Measurements from ENCODE around the gene CPNE9. TPM values are rescaled to one million over a fixed set of nuclear protein-coding genes. Genes with fewer than 3 reads are reported as not detected.

CPNE9 gene
- total RNA-seq, 1 donor from 2014 or later, result not detected

- DNase-seq, result no peak
- H3K4me3 Mint-ChIP-seq, result no peak overlapping the region
- H3K36me3 Mint-ChIP-seq (ENCODE audit: low read depth), result peaks cover 28% of the 10 kb centered on the region
- no peaks in the 10 kb centered on the region for H3K4me1 Mint-ChIP-seq
- intact Hi-C loops (cut with micrococcal nuclease), result no loop called here
- H3K27ac Mint-ChIP-seq, result no peak overlapping the region
- H3K27me3 Mint-ChIP-seq, result no peaks in the 10 kb centered on the region
- H3K9me3 Mint-ChIP-seq, result no peaks in the 10 kb centered on the region
Observed at GRCh38 chr3:9695345-9695744, 8.3 kb upstream of the CPNE9 start.

- Mint-ChIP-seq H3K4me1 (no peaks in the 10 kb centered on the region), H3K36me3 (ENCODE audit: low read depth) (peaks cover 28% of the 10 kb centered on the region), H3K27ac (no peak overlapping the region), H3K9me3 (no peaks in the 10 kb centered on the region), H3K4me3 (no peak overlapping the region), H3K27me3 (no peaks in the 10 kb centered on the region)
- intact Hi-C loops (cut with micrococcal nuclease), result no loop called here
- no peak for DNase-seq
Observed at GRCh38 chr3:9695746-9696145, 7.9 kb upstream of the CPNE9 start.

- no peaks in the 10 kb centered on the region for H3K27me3 Mint-ChIP-seq
- no peak overlapping the region for H3K4me3 Mint-ChIP-seq
- H3K9me3 Mint-ChIP-seq, result no peaks in the 10 kb centered on the region
- no peak for DNase-seq
- no peaks in the 10 kb centered on the region for H3K4me1 Mint-ChIP-seq
- intact Hi-C loops (cut with micrococcal nuclease), result no loop called here
- peaks cover 33% of the 10 kb centered on the region for H3K36me3 Mint-ChIP-seq (ENCODE audit: low read depth)
- H3K27ac Mint-ChIP-seq, result no peak overlapping the region
Observed at GRCh38 chr3:9696480-9697220, 7.0 kb upstream of the CPNE9 start.

GRCh38 chr3:9697892-9698291 lies 5.7 kb upstream of the CPNE9 start:
- no peaks in the 10 kb centered on the region for H3K4me1 Mint-ChIP-seq
- DNase-seq, result no peak
- no peak overlapping the region for H3K4me3 Mint-ChIP-seq
- H3K9me3 Mint-ChIP-seq, result no peaks in the 10 kb centered on the region
- H3K36me3 Mint-ChIP-seq (ENCODE audit: low read depth), result peaks cover 37% of the 10 kb centered on the region
- H3K27ac Mint-ChIP-seq, result no peak overlapping the region
- intact Hi-C loops (cut with micrococcal nuclease), result no loop called here
- H3K27me3 Mint-ChIP-seq, result peaks cover 1% of the 10 kb centered on the region

GRCh38 chr3:9698293-9698692 lies 5.3 kb upstream of the CPNE9 start:
- Mint-ChIP-seq H3K9me3 (no peaks in the 10 kb centered on the region), H3K27ac (no peak overlapping the region), H3K4me1 (no peaks in the 10 kb centered on the region), H3K36me3 (ENCODE audit: low read depth) (peaks cover 37% of the 10 kb centered on the region), H3K4me3 (no peak overlapping the region), H3K27me3 (peaks cover 5% of the 10 kb centered on the region)
- no peak for DNase-seq
- intact Hi-C loops (cut with micrococcal nuclease), result no loop called here

- DNase-seq, result no peak
- Mint-ChIP-seq H3K4me1 (peaks cover 2% of the 10 kb centered on the region), H3K27ac (no peak overlapping the region), H3K9me3 (no peaks in the 10 kb centered on the region), H3K4me3 (no peak overlapping the region), H3K36me3 (ENCODE audit: low read depth) (peaks cover 32% of the 10 kb centered on the region), H3K27me3 (peaks cover 21% of the 10 kb centered on the region)
- intact Hi-C loops (cut with micrococcal nuclease), result no loop called here
Observed at GRCh38 chr3:9700536-9700935, 3.1 kb upstream of the CPNE9 start.

GRCh38 chr3:9701006-9701405 lies 2.6 kb upstream of the CPNE9 start:
- H3K4me3 Mint-ChIP-seq, result no peak overlapping the region
- no peak for DNase-seq
- no peaks in the 10 kb centered on the region for H3K9me3 Mint-ChIP-seq
- H3K36me3 Mint-ChIP-seq (ENCODE audit: low read depth), result peaks cover 30% of the 10 kb centered on the region
- H3K27me3 Mint-ChIP-seq, result peaks cover 26% of the 10 kb centered on the region
- H3K27ac Mint-ChIP-seq, result no peak overlapping the region
- intact Hi-C loops (cut with micrococcal nuclease), result no loop called here
- H3K4me1 Mint-ChIP-seq, result peaks cover 2% of the 10 kb centered on the region

GRCh38 chr3:9701711-9702110 lies 1.9 kb upstream of the CPNE9 start:
- H3K4me1 Mint-ChIP-seq, result peaks cover 2% of the 10 kb centered on the region
- no peak overlapping the region for H3K4me3 Mint-ChIP-seq
- H3K36me3 Mint-ChIP-seq (ENCODE audit: low read depth), result peaks cover 27% of the 10 kb centered on the region
- no peaks in the 10 kb centered on the region for H3K9me3 Mint-ChIP-seq
- intact Hi-C loops (cut with micrococcal nuclease), result no loop called here
- no peak for DNase-seq
- peaks cover 33% of the 10 kb centered on the region for H3K27me3 Mint-ChIP-seq
- no peak overlapping the region for H3K27ac Mint-ChIP-seq

GRCh38 chr3:9703240-9703639 lies 393 bp upstream of the CPNE9 start:
- H3K4me3 Mint-ChIP-seq, result no peak overlapping the region
- peaks cover 2% of the 10 kb centered on the region for H3K4me1 Mint-ChIP-seq
- intact Hi-C loops (cut with micrococcal nuclease), result no loop called here
- no peaks in the 10 kb centered on the region for H3K9me3 Mint-ChIP-seq
- peaks cover 19% of the 10 kb centered on the region for H3K36me3 Mint-ChIP-seq (ENCODE audit: low read depth)
- no peak for DNase-seq
- H3K27me3 Mint-ChIP-seq, result peaks cover 40% of the 10 kb centered on the region
- H3K27ac Mint-ChIP-seq, result no peak overlapping the region

- H3K4me1 Mint-ChIP-seq, result peaks cover 2% of the 10 kb centered on the region
- peaks cover 41% of the 10 kb centered on the region for H3K27me3 Mint-ChIP-seq
- H3K36me3 Mint-ChIP-seq (ENCODE audit: low read depth), result peaks cover 16% of the 10 kb centered on the region
- intact Hi-C loops (cut with micrococcal nuclease), result no loop called here
- no peak overlapping the region for H3K27ac Mint-ChIP-seq
- no peaks in the 10 kb centered on the region for H3K9me3 Mint-ChIP-seq
- H3K4me3 Mint-ChIP-seq, result peak overlapping the region; percentile 69
- peak; percentile 72 for DNase-seq
Observed at GRCh38 chr3:9704347-9705322, 1.0 kb downstream of the CPNE9 start.

- Mint-ChIP-seq H3K27me3 (peaks cover 35% of the 10 kb centered on the region), H3K9me3 (no peaks in the 10 kb centered on the region)
- intact Hi-C loops (cut with micrococcal nuclease), result no loop called here
Observed at GRCh38 chr3:9710174-9710739, 6.6 kb downstream of the CPNE9 start.

GRCh38 chr3:9712415-9712814 lies 8.8 kb downstream of the CPNE9 start:
- no peak overlapping the region for H3K4me3 Mint-ChIP-seq
- no peak overlapping the region for H3K27ac Mint-ChIP-seq
- H3K36me3 Mint-ChIP-seq (ENCODE audit: low read depth), result no peaks in the 10 kb centered on the region
- peaks cover 8% of the 10 kb centered on the region for H3K4me1 Mint-ChIP-seq
- H3K9me3 Mint-ChIP-seq, result no peaks in the 10 kb centered on the region
- H3K27me3 Mint-ChIP-seq, result peaks cover 20% of the 10 kb centered on the region
- intact Hi-C loops (cut with micrococcal nuclease), result no loop called here
- DNase-seq, result no peak

More at GRCh38 chr3:9710174-9710739, 6.6 kb downstream of the CPNE9 start:
- DNase-seq, result no peak
- Mint-ChIP-seq H3K4me1 (peaks cover 6% of the 10 kb centered on the region), H3K27ac (no peak overlapping the region), H3K36me3 (ENCODE audit: low read depth) (no peaks in the 10 kb centered on the region), H3K4me3 (no peak overlapping the region)

GRCh38 chr3:9713142-9713541 lies 9.5 kb downstream of the CPNE9 start:
- Mint-ChIP-seq H3K9me3 (no peaks in the 10 kb centered on the region), H3K27ac (no peak overlapping the region), H3K27me3 (peaks cover 21% of the 10 kb centered on the region), H3K36me3 (ENCODE audit: low read depth) (no peaks in the 10 kb centered on the region), H3K4me1 (peaks cover 8% of the 10 kb centered on the region), H3K4me3 (no peak overlapping the region)
- no peak for DNase-seq
- intact Hi-C loops (cut with micrococcal nuclease), result no loop called here

GRCh38 chr3:9715136-9715535 lies 11.5 kb downstream of the CPNE9 start:
- Mint-ChIP-seq H3K4me3 (no peak overlapping the region), H3K9me3 (no peaks in the 10 kb centered on the region), H3K27me3 (peaks cover 18% of the 10 kb centered on the region), H3K4me1 (peaks cover 6% of the 10 kb centered on the region), H3K36me3 (ENCODE audit: low read depth) (no peaks in the 10 kb centered on the region), H3K27ac (no peak overlapping the region)
- intact Hi-C loops (cut with micrococcal nuclease), result no loop called here
- DNase-seq, result no peak
